ENCODE measurements around the gene CARD10. TPM values are rescaled to one million over a fixed set of nuclear protein-coding genes. Genes with fewer than 3 reads are reported as not detected.
"Not testable (repeated sequence)": the region's sequence is repeated elsewhere in the genome, so short reads cannot be mapped to it uniquely, and the experiment has no call there.

Gene CARD10
- total and polyA plus RNA-seq, 5 donors: 6.6 to 11.4 (median 8.5) TPM

- Histone ChIP-seq H3K27ac (ENCODE audit: low read length) (no peak overlapping the region), H3K9me3 (ENCODE audit: control insufficient read depth, low read length) (no peaks in the 10 kb centered on the region), H3K27me3 (ENCODE audit: control insufficient read depth, insufficient read depth) (no peaks in the 10 kb centered on the region), H3K4me1 (ENCODE audit: control insufficient read depth, insufficient read depth, low read length) (peaks cover 5% of the 10 kb centered on the region), H3K4me3 (ENCODE audit: low read length) (no peak overlapping the region)
- DNase-seq (peak in 2 of 3 donors; percentile 2 to 13), ATAC-seq (no peak)
- intact Hi-C loops (cut with DNase I): no loop called here
Measured at GRCh38 chr22:37555029-37555428, 35.8 kb upstream of the CARD10 start.

GRCh38 chr22:37553725-37554124 lies 34.5 kb upstream of the CARD10 start:
- DNase-seq (peak in 2 of 3 donors; percentile 4 to 19), ATAC-seq (no peak)
- Histone ChIP-seq H3K4me3 (ENCODE audit: low read length) (no peak overlapping the region), H3K9me3 (ENCODE audit: control insufficient read depth, low read length) (no peaks in the 10 kb centered on the region), H3K4me1 (ENCODE audit: control insufficient read depth, insufficient read depth, low read length) (peaks cover 10% of the 10 kb centered on the region), H3K27ac (ENCODE audit: low read length) (no peak overlapping the region), H3K27me3 (ENCODE audit: control insufficient read depth, insufficient read depth) (no peaks in the 10 kb centered on the region)
- WGBS: 91% methylated on average over 9 of the region's 9 CpGs
- intact Hi-C loops (cut with DNase I): no loop called here

- Histone ChIP-seq H3K4me3 (ENCODE audit: low read length) (no peak overlapping the region), H3K27me3 (ENCODE audit: control insufficient read depth, insufficient read depth) (no peaks in the 10 kb centered on the region), H3K27ac (ENCODE audit: low read length) (peak overlapping the region; percentile 69), H3K4me1 (ENCODE audit: control insufficient read depth, insufficient read depth, low read length) (peaks cover 10% of the 10 kb centered on the region), H3K9me3 (ENCODE audit: control insufficient read depth, low read length) (no peaks in the 10 kb centered on the region)
- intact Hi-C loops (cut with DNase I): no loop called here
- ATAC-seq (peak; percentile 61 to 75), DNase-seq (peak; percentile 76 to 89 (median 86))
- 23% methylated on average over 16 of the region's 16 CpGs for WGBS
Measured at GRCh38 chr22:37552524-37553163, 33.4 kb upstream of the CARD10 start.

- DNase-seq (peak in 2 of 3 donors; percentile 63 to 71), ATAC-seq (peak; percentile 14 to 49)
- peak overlapping the region; percentile 54 for H3K27ac ChIP-seq (ENCODE audit: low read length)
- peaks cover 12% of the 10 kb centered on the region for H3K4me1 ChIP-seq (ENCODE audit: control insufficient read depth, insufficient read depth, low read length)
- intact Hi-C loops (cut with DNase I): no loop called here
- H3K9me3 ChIP-seq (ENCODE audit: control insufficient read depth, low read length): no peaks in the 10 kb centered on the region
- 51% methylated on average over 6 of the region's 6 CpGs for WGBS
- H3K4me3 ChIP-seq (ENCODE audit: low read length): no peak overlapping the region
- H3K27me3 ChIP-seq (ENCODE audit: control insufficient read depth, insufficient read depth): no peaks in the 10 kb centered on the region
Measured at GRCh38 chr22:37551981-37552380, 32.8 kb upstream of the CARD10 start.

GRCh38 chr22:37550921-37551320 lies 31.7 kb upstream of the CARD10 start:
- H3K4me3 ChIP-seq (ENCODE audit: low read length); H3K9me3 ChIP-seq (ENCODE audit: control insufficient read depth, low read length); intact Hi-C loops (cut with DNase I); ATAC-seq; H3K27me3 ChIP-seq (ENCODE audit: control insufficient read depth, insufficient read depth): not testable (repeated sequence)
- DNase-seq: peak in 1 of 3 donors; percentile 13
- Histone ChIP-seq H3K4me1 (ENCODE audit: control insufficient read depth, insufficient read depth, low read length) (peaks cover 12% of the 10 kb centered on the region), H3K27ac (ENCODE audit: low read length) (peak overlapping the region; percentile 54)
- WGBS: 86% methylated on average over 9 of the region's 9 CpGs

GRCh38 chr22:37549704-37550059 lies 30.5 kb upstream of the CARD10 start:
- Histone ChIP-seq H3K27ac (ENCODE audit: low read length) (no peak overlapping the region), H3K27me3 (ENCODE audit: control insufficient read depth, insufficient read depth) (no peaks in the 10 kb centered on the region), H3K4me1 (ENCODE audit: control insufficient read depth, insufficient read depth, low read length) (peaks cover 12% of the 10 kb centered on the region), H3K4me3 (ENCODE audit: low read length) (no peak overlapping the region), H3K9me3 (ENCODE audit: control insufficient read depth, low read length) (no peaks in the 10 kb centered on the region)
- peak; percentile 70 to 88 (median 82) for DNase-seq
- no peak for ATAC-seq
- 33% methylated on average over 5 of the region's 5 CpGs for WGBS
- intact Hi-C loops (cut with DNase I): loop anchor here in 1 of 4 donors (10.0 kb wide), 1 partner anchor 45 kb away; no protein-coding TSS in a partner anchor

GRCh38 chr22:37547251-37547741 lies 28.1 kb upstream of the CARD10 start:
- intact Hi-C loops (cut with DNase I): loop anchor here in 1 of 4 donors (10.0 kb wide), 1 partner anchor 48 kb away; no protein-coding TSS in a partner anchor
- no peaks in the 10 kb centered on the region for H3K9me3 ChIP-seq (ENCODE audit: control insufficient read depth, low read length)
- H3K4me1 ChIP-seq (ENCODE audit: control insufficient read depth, insufficient read depth, low read length): peaks cover 7% of the 10 kb centered on the region
- peak overlapping the region; percentile 91 for H3K27ac ChIP-seq (ENCODE audit: low read length)
- H3K27me3 ChIP-seq (ENCODE audit: control insufficient read depth, insufficient read depth): no peaks in the 10 kb centered on the region
- WGBS: 51% methylated on average over 9 of the region's 9 CpGs
- ATAC-seq (no peak), DNase-seq (peak in 1 of 3 donors; percentile 63)
- no peak overlapping the region for H3K4me3 ChIP-seq (ENCODE audit: low read length)

GRCh38 chr22:37546437-37547250 lies 27.4 kb upstream of the CARD10 start:
- Histone ChIP-seq H3K27me3 (ENCODE audit: control insufficient read depth, insufficient read depth) (no peaks in the 10 kb centered on the region), H3K4me3 (ENCODE audit: low read length) (no peak overlapping the region), H3K4me1 (ENCODE audit: control insufficient read depth, insufficient read depth, low read length) (peaks cover 7% of the 10 kb centered on the region), H3K27ac (ENCODE audit: low read length) (peak overlapping the region; percentile 91), H3K9me3 (ENCODE audit: control insufficient read depth, low read length) (no peaks in the 10 kb centered on the region)
- 30% methylated on average over 21 of the region's 21 CpGs for WGBS
- peak; percentile 73 to 91 (median 90) for DNase-seq
- ATAC-seq: peak; percentile 66 to 73
- intact Hi-C loops (cut with DNase I): loop anchor here in 1 of 4 donors (10.0 kb wide), 1 partner anchor 48 kb away; no protein-coding TSS in a partner anchor

- DNase-seq (peak; percentile 97 to 98 (median 98)), ATAC-seq (peak; percentile 93 to 94)
- Histone ChIP-seq H3K27ac (ENCODE audit: low read length) (peak overlapping the region; percentile 91), H3K9me3 (ENCODE audit: control insufficient read depth, low read length) (no peaks in the 10 kb centered on the region), H3K27me3 (ENCODE audit: control insufficient read depth, insufficient read depth) (no peaks in the 10 kb centered on the region), H3K4me1 (ENCODE audit: control insufficient read depth, insufficient read depth, low read length) (peaks cover 7% of the 10 kb centered on the region), H3K4me3 (ENCODE audit: low read length) (no peak overlapping the region)
- WGBS: 7% methylated on average over 28 of the region's 28 CpGs
- intact Hi-C loops (cut with DNase I): loop anchor here in 2 of 4 donors (2.0 to 10.0 kb wide), 2 partner anchors 21 to 49 kb away; no protein-coding TSS in a partner anchor
Measured at GRCh38 chr22:37545703-37546436, 26.7 kb upstream of the CARD10 start.

- peak overlapping the region; percentile 66 for H3K27ac ChIP-seq (ENCODE audit: low read length)
- peaks cover 7% of the 10 kb centered on the region for H3K4me1 ChIP-seq (ENCODE audit: control insufficient read depth, insufficient read depth, low read length)
- WGBS: 48% methylated on average over 11 of the region's 11 CpGs
- H3K9me3 ChIP-seq (ENCODE audit: control insufficient read depth, low read length): no peaks in the 10 kb centered on the region
- DNase-seq: peak; percentile 70 to 90 (median 86)
- H3K4me3 ChIP-seq (ENCODE audit: low read length): no peak overlapping the region
- H3K27me3 ChIP-seq (ENCODE audit: control insufficient read depth, insufficient read depth): no peaks in the 10 kb centered on the region
- peak; percentile 37 to 58 for ATAC-seq
- intact Hi-C loops (cut with DNase I): loop anchor here in 2 of 4 donors (2.0 to 10.0 kb wide), 2 partner anchors 22 to 50 kb away; no protein-coding TSS in a partner anchor
Measured at GRCh38 chr22:37544955-37545702, 25.9 kb upstream of the CARD10 start.

Measured in right cardiac atrium (tissue), 5 donors.